ENCODE data around the gene ALG1.
A peak's percentile ranks its signal among the peaks of the same experiment; 100 is the strongest.
"Not testable (repeated sequence)": the region's sequence is repeated elsewhere in the genome, so short reads cannot be mapped to it uniquely, and the experiment has no call there.

ALG1 gene

DNA sequence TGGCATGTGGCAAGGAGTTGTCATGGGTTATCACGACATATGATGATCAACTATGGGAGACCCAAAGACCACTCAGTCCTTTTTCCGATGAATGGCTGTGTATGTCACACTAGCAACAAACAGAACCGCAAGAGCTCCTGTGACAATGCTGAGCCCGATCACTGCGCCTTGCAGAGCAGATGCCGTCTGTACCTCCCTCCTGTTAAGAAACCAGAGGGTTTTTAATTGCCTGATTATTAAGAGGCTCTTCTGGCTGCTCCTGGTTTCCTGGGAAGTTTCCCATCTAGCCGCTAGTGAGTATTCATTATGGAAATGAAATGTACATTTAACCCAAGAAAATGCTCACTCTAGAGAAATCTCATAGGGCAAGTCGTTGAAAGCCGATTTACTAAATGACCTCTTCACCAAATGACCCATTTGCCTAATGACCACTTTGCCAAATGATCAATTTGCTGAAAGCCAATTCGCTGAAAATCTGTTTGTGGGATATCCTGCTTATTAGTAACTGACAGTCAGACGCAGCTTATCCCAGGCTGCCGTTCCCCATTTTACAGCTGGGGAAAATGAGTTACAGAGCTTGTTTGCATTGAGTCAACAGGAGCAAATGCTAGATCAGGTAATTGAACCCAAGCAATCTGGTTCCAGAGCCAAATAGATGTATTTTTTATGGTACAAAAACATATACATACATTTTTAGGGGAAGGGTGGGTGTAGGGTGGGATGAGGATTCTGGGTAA is 31.8 kb downstream of the ALG1 start:
- not testable (repeated sequence) for DNase-seq

GRCh38 chr16:5105039-5105438 is 33.4 kb downstream of the ALG1 start:
- DNase-seq = not testable (repeated sequence)

- no peak for DNase-seq
Measured at GRCh38 chr16:5108505-5109158, 37.0 kb downstream of the ALG1 start.

GRCh38 chr16:5110933-5111332 is 39.3 kb downstream of the ALG1 start:
- DNase-seq = not testable (repeated sequence)

DNA sequence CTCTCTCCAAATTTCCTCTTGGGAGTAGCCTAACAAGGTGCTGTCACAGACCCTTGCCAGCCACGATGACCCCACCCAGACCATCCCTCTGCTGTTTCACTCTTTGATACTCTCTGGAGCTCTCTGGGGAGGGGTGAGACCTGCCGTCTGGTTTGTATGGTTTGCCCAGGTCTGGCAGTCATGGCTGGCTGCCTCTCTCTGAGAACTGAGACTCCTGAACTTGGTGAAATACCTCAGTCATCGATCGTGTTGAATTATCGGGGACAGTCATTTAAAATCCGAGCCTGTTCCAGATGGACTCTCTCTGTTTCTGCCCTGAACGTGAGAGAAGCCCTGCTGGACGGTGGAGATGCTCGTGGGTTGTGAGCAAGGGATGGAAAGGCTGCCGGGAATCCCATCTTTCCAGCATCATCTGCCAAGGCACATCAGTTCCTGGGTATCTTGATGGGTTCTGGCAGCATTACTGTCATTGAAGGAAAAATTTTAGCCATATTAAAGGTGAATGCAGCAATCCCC is 45.2 kb downstream of the ALG1 start:
- DNase-seq = not testable (repeated sequence)

GRCh38 chr16:5117300-5118087 is 45.9 kb downstream of the ALG1 start:
- DNase-seq = peak; percentile 56

- not testable (repeated sequence) for DNase-seq
Measured at GRCh38 chr16:5131467-5132004, 59.9 kb downstream of the ALG1 start.

- DNase-seq = not testable (repeated sequence)
Measured at GRCh38 chr16:5132915-5133600, 61.4 kb downstream of the ALG1 start.

DNA sequence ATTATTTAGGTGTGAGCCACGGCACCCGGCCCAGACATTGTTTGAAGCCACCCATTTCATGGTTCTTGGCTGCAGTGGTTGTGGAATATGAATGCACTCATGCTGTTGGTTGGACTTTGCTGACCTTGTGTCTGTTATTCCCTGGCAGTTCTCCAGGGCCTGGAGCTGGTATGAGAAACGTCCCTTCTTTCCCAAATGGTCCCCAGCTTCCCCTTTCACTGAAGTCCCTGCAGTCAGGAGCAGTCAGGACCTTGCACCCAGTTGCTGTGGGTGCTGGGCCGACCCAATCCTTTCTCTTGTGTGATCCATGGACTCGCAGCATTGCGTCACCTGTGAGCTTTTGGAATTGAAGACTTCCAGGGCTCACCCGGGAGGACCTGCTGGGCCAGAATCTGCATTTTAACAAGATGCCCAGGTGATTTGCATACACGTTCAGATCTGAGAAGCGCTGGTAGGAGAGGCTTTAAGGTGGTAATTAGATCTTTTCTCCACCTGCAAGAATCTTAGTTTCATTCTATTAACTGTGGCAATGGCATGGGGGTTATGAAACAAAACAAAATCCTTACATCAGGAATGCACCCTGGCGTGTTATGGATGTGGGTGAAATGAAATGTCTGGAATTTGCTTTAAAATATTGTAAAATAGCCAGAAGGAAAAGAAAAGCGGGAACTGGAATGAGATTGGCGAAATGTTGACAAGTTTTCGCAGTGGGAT is 63.3 kb downstream of the ALG1 start:
- not testable (repeated sequence) for DNase-seq

All from eye (tissue), 1 donor.